ENCODE results near the gene TFPI. TPM values are rescaled to one million over a fixed set of nuclear protein-coding genes. Genes with fewer than 3 reads are reported as not detected.
"Not testable (repeated sequence)": the region's sequence is repeated elsewhere in the genome, so short reads cannot be mapped to it uniquely, and the experiment has no call there.

Gene TFPI
- total and polyA plus RNA-seq, 2 experiments from 2014 or later, result 79.9 to 122 TPM

- DNase-seq (ENCODE audit: low spot score), result no peak
- no peaks in the 10 kb centered on the region for H3K9me2 ChIP-seq (replicated peaks; ENCODE audit: insufficient read depth)
- H3K27me3 ChIP-seq, result no peaks in the 10 kb centered on the region
- H4K20me1 ChIP-seq (ENCODE audit: insufficient read depth, poor library complexity, severe bottlenecking), result no peaks in the 10 kb centered on the region
- H3K4me1 ChIP-seq (ENCODE audit: insufficient read depth), result peaks cover 6% of the 10 kb centered on the region
- H3K79me2 ChIP-seq, result peaks cover 5% of the 10 kb centered on the region
- H3K27ac ChIP-seq, result no peak overlapping the region
- TF ChIP-seq EZH2 (IDR thresholded peaks at IDR 0.05; ENCODE audit: borderline replicate concordance), result no peak
- TF ChIP-seq EZH2phosphoT487 (IDR thresholded peaks at IDR 0.05; ENCODE audit: low read depth, severe bottlenecking, unreplicated experiment), result no peak
- TF ChIP-seq CTCF (IDR thresholded peaks at IDR 0.05; ENCODE audit: poor library complexity), result no peak
- no peaks in the 10 kb centered on the region for H3K9me3 ChIP-seq (ENCODE audit: low read depth)
- no peaks in the 10 kb centered on the region for H3K36me3 ChIP-seq (replicated peaks; ENCODE audit: insufficient read depth, low read depth)
- H3K4me2 ChIP-seq, result no peak overlapping the region
- H3K4me3 ChIP-seq, result no peak overlapping the region
- H2AFZ ChIP-seq, result no peak overlapping the region
Measured at GRCh38 chr2:187523325-187523724, 30.9 kb downstream of the TFPI start.

- Histone ChIP-seq H3K79me2 (peaks cover 5% of the 10 kb centered on the region), H3K27me3 (no peaks in the 10 kb centered on the region), H3K4me1 (ENCODE audit: insufficient read depth) (no peaks in the 10 kb centered on the region), H3K36me3 (replicated peaks; ENCODE audit: insufficient read depth, low read depth) (no peaks in the 10 kb centered on the region), H4K20me1 (ENCODE audit: insufficient read depth, poor library complexity, severe bottlenecking) (no peaks in the 10 kb centered on the region), H3K27ac (no peak overlapping the region), H3K9me2 (replicated peaks; ENCODE audit: insufficient read depth) (no peaks in the 10 kb centered on the region), H2AFZ (no peak overlapping the region), H3K4me2 (no peak overlapping the region), H3K4me3 (no peak overlapping the region), H3K9me3 (ENCODE audit: low read depth) (peaks cover 6% of the 10 kb centered on the region)
- TF ChIP-seq CTCF (IDR thresholded peaks at IDR 0.05; ENCODE audit: poor library complexity) (no peak), EZH2phosphoT487 (IDR thresholded peaks at IDR 0.05; ENCODE audit: low read depth, severe bottlenecking, unreplicated experiment) (no peak), EZH2 (IDR thresholded peaks at IDR 0.05; ENCODE audit: borderline replicate concordance) (no peak)
- DNase-seq (ENCODE audit: low spot score), result no peak
- WGBS (ENCODE audit: low lambda C conversion rate, missing lambda C conversion rate), result 94% methylated on average over 7 of the region's 7 CpGs
Measured at GRCh38 chr2:187520121-187520624, 34.1 kb downstream of the TFPI start.

- H4K20me1 ChIP-seq (ENCODE audit: insufficient read depth, poor library complexity, severe bottlenecking), result no peaks in the 10 kb centered on the region
- no peak for DNase-seq (ENCODE audit: low spot score)
- H3K4me3 ChIP-seq, result no peak overlapping the region
- peaks cover 4% of the 10 kb centered on the region for H3K79me2 ChIP-seq
- TF ChIP-seq EZH2phosphoT487 (IDR thresholded peaks at IDR 0.05; ENCODE audit: low read depth, severe bottlenecking, unreplicated experiment), result no peak
- no peak for TF ChIP-seq CTCF (IDR thresholded peaks at IDR 0.05; ENCODE audit: poor library complexity)
- TF ChIP-seq EZH2 (IDR thresholded peaks at IDR 0.05; ENCODE audit: borderline replicate concordance), result no peak
- H3K27me3 ChIP-seq, result no peaks in the 10 kb centered on the region
- H3K9me3 ChIP-seq (ENCODE audit: low read depth), result peaks cover 6% of the 10 kb centered on the region
- 57% methylated on average over 7 of the region's 7 CpGs for WGBS (ENCODE audit: low lambda C conversion rate, missing lambda C conversion rate)
- H3K36me3 ChIP-seq (replicated peaks; ENCODE audit: insufficient read depth, low read depth), result no peaks in the 10 kb centered on the region
- no peaks in the 10 kb centered on the region for H3K4me1 ChIP-seq (ENCODE audit: insufficient read depth)
- H2AFZ ChIP-seq, result no peak overlapping the region
- H3K4me2 ChIP-seq, result no peak overlapping the region
- H3K9me2 ChIP-seq (replicated peaks; ENCODE audit: insufficient read depth), result no peaks in the 10 kb centered on the region
- no peak overlapping the region for H3K27ac ChIP-seq
Measured at GRCh38 chr2:187519419-187520120, 34.7 kb downstream of the TFPI start.

GRCh38 chr2:187517750-187518361, 36.4 kb downstream of the TFPI start:
- H3K79me2 ChIP-seq; H2AFZ ChIP-seq; H3K4me2 ChIP-seq; H3K27me3 ChIP-seq; H4K20me1 ChIP-seq (ENCODE audit: insufficient read depth, poor library complexity, severe bottlenecking); H3K9me2 ChIP-seq (replicated peaks; ENCODE audit: insufficient read depth); H3K4me1 ChIP-seq (ENCODE audit: insufficient read depth); DNase-seq (ENCODE audit: low spot score); H3K4me3 ChIP-seq; H3K36me3 ChIP-seq (replicated peaks; ENCODE audit: insufficient read depth, low read depth); H3K27ac ChIP-seq; H3K9me3 ChIP-seq (ENCODE audit: low read depth): not testable (repeated sequence)
- 96% methylated on average over 1 of the region's 1 CpG for WGBS (ENCODE audit: low lambda C conversion rate, missing lambda C conversion rate)

GRCh38 chr2:187516630-187517510, 37.4 kb downstream of the TFPI start:
- not testable (repeated sequence) for H3K4me3 ChIP-seq; H3K4me1 ChIP-seq (ENCODE audit: insufficient read depth); H3K36me3 ChIP-seq (replicated peaks; ENCODE audit: insufficient read depth, low read depth); DNase-seq (ENCODE audit: low spot score); H3K9me2 ChIP-seq (replicated peaks; ENCODE audit: insufficient read depth); H3K27ac ChIP-seq; H3K9me3 ChIP-seq (ENCODE audit: low read depth); H4K20me1 ChIP-seq (ENCODE audit: insufficient read depth, poor library complexity, severe bottlenecking); H3K4me2 ChIP-seq; H3K27me3 ChIP-seq; H3K79me2 ChIP-seq; H2AFZ ChIP-seq
- 89% methylated on average over 15 of the region's 15 CpGs for WGBS (ENCODE audit: low lambda C conversion rate, missing lambda C conversion rate)

Data from hepatocyte (in vitro differentiated cells).